Measurements from ENCODE around the gene LGALS8. TPM values are rescaled to one million over a fixed set of nuclear protein-coding genes. Genes with fewer than 3 reads are reported as not detected.

LGALS8 gene
- total RNA-seq, 6 donors from 2014 or later: 56.2 to 225 (median 75.2) TPM

DNA sequence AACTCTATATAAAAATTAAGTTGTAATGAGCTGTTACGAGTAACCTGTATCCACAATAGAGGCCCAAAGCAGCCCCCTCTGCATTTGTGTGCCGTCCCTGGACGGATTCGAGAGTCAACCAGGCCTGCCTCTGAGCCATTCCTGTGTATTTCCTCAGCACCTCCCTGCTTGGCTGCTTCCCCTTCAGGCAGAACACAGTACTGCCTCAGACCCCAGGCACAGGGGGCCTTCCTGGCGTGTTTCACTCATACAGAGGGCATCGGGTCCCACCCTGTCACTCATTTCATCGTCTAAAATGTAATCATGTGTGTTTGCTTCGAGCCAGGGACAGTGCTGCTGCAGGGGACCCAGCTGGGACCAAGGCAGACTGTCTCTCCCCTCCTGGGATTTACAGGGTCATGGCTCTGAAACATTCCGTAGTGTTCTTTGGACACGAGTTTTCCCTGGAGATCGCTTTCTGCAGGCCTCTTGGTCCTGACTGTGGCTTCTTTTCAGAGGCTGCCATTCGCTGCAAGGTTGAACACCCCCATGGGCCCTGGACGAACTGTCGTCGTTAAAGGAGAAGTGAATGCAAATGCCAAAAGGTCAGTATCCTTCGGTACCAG is 19.4 kb downstream of the LGALS8 start:
- Histone ChIP-seq H3K4me3 (no peak overlapping the region), H3K27ac (no peak overlapping the region), H3K9me3 (no peaks in the 10 kb centered on the region), H3K4me1 (no peaks in the 10 kb centered on the region), H3K27me3 (no peaks in the 10 kb centered on the region), H3K36me3 (peaks cover 33 to 100% (median 91%) of the 10 kb centered on the region in 4 donors)
- ATAC-seq (ENCODE audit: low FRiP score in 2 of 2): peak in 1 of 2 donors; percentile 16
- DNase-seq: no peak
- TF ChIP-seq, protein P1, sequence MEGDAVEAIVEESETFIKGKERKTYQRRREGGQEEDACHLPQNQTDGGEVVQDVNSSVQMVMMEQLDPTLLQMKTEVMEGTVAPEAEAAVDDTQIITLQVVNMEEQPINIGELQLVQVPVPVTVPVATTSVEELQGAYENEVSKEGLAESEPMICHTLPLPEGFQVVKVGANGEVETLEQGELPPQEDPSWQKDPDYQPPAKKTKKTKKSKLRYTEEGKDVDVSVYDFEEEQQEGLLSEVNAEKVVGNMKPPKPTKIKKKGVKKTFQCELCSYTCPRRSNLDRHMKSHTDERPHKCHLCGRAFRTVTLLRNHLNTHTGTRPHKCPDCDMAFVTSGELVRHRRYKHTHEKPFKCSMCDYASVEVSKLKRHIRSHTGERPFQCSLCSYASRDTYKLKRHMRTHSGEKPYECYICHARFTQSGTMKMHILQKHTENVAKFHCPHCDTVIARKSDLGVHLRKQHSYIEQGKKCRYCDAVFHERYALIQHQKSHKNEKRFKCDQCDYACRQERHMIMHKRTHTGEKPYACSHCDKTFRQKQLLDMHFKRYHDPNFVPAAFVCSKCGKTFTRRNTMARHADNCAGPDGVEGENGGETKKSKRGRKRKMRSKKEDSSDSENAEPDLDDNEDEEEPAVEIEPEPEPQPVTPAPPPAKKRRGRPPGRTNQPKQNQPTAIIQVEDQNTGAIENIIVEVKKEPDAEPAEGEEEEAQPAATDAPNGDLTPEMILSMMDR (IDR thresholded peaks at IDR 0.05): peak in 1 of 6 experiments; percentile 10
- no peak for TF ChIP-seq POLR2A (IDR thresholded peaks at IDR 0.05)
- 87 to 89% methylated on average over 16 of the region's 16 CpGs for WGBS, 2 donors

- Histone ChIP-seq H3K27me3 (no peaks in the 10 kb centered on the region), H3K9me3 (no peaks in the 10 kb centered on the region), H3K4me1 (no peaks in the 10 kb centered on the region), H3K4me3 (no peak overlapping the region), H3K27ac (no peak overlapping the region), H3K36me3 (peaks cover 33 to 100% (median 92%) of the 10 kb centered on the region in 4 donors)
- WGBS, 2 donors: 67 to 74% methylated on average over 3 of the region's 3 CpGs
- TF ChIP-seq EP300 (IDR thresholded peaks at IDR 0.05): no peak
- no peak for TF ChIP-seq POLR2A (IDR thresholded peaks at IDR 0.05)
- TF ChIP-seq, protein P1 (IDR thresholded peaks at IDR 0.05): no peak
- TF ChIP-seq POLR2AphosphoS5 (IDR thresholded peaks at IDR 0.05): no peak
- no peak for ATAC-seq (ENCODE audit: low FRiP score in 2 of 2)
- DNase-seq: no peak
These were observed 21.9 kb downstream of the LGALS8 start for GRCh38 chr1:236545621-236546169.

- no peak overlapping the region for H3K27ac ChIP-seq
- no peak for TF ChIP-seq POLR2A (IDR thresholded peaks at IDR 0.05)
- ATAC-seq (ENCODE audit: low FRiP score in 2 of 2): no peak
- 88 to 90% methylated on average over 6 of the region's 6 CpGs for WGBS, 2 donors
- DNase-seq: no peak
- no peak overlapping the region for H3K4me3 ChIP-seq
- no peaks in the 10 kb centered on the region for H3K27me3 ChIP-seq
- H3K36me3 ChIP-seq: peaks cover 28 to 100% (median 93%) of the 10 kb centered on the region in 4 donors
- H3K9me3 ChIP-seq: no peaks in the 10 kb centered on the region
- no peaks in the 10 kb centered on the region for H3K4me1 ChIP-seq
These were observed 24.7 kb downstream of the LGALS8 start for GRCh38 chr1:236548452-236548851.

GRCh38 chr1:236550961-236551851 is 27.4 kb downstream of the LGALS8 start:
- TF ChIP-seq EP300 (IDR thresholded peaks at IDR 0.05): no peak
- no peak for TF ChIP-seq POLR2AphosphoS5 (IDR thresholded peaks at IDR 0.05)
- TF ChIP-seq, protein P1 (IDR thresholded peaks at IDR 0.05): no peak
- no peak for TF ChIP-seq POLR2A (IDR thresholded peaks at IDR 0.05)
- no peaks in the 10 kb centered on the region for H3K27me3 ChIP-seq
- DNase-seq (peak in 1 of 2 donors; percentile 24), ATAC-seq (ENCODE audit: low FRiP score in 2 of 2) (no peak)
- no peak overlapping the region for H3K27ac ChIP-seq
- WGBS, 2 donors: 86% methylated on average over 13 of the region's 13 CpGs
- peaks cover 38 to 100% (median 92%) of the 10 kb centered on the region in 4 donors for H3K36me3 ChIP-seq
- no peaks in the 10 kb centered on the region for H3K4me1 ChIP-seq
- H3K9me3 ChIP-seq: no peaks in the 10 kb centered on the region
- no peak overlapping the region for H3K4me3 ChIP-seq

DNA sequence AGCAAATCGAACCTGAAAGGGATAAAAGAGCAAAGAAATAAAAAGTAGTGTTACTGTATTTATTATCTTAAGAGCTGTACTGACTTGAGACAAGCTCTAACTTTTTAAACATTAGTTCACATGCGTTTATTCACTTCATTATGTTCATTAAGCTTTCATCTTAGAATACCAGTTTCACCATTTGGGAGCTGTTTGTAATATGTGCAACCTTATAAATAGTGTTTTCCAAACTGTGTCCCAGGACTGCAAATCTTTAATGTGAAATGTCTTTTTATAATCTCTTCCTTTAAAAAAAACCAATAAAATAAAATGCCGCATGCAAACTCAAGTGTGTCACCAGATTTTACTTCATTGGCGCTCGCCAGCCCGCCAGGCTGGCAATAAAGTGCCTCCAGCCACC is 28.3 kb downstream of the LGALS8 start:
- TF ChIP-seq POLR2AphosphoS5 (IDR thresholded peaks at IDR 0.05) (no peak), EP300 (IDR thresholded peaks at IDR 0.05) (no peak), POLR2A (IDR thresholded peaks at IDR 0.05) (no peak)
- TF ChIP-seq, protein P1 (IDR thresholded peaks at IDR 0.05): no peak
- no peaks in the 10 kb centered on the region for H3K27me3 ChIP-seq
- H3K9me3 ChIP-seq: no peaks in the 10 kb centered on the region
- no peak overlapping the region for H3K4me3 ChIP-seq
- ATAC-seq (ENCODE audit: low FRiP score in 2 of 2) (no peak), DNase-seq (peak in 1 of 2 donors; percentile 23)
- WGBS, 2 donors: 88 to 91% methylated on average over 6 of the region's 6 CpGs
- no peaks in the 10 kb centered on the region for H3K4me1 ChIP-seq
- peaks cover 40 to 100% (median 96%) of the 10 kb centered on the region in 4 donors for H3K36me3 ChIP-seq
- no peak overlapping the region for H3K27ac ChIP-seq
